Activated gamma-delta T cell (primary cell): ENCODE results near the gene G0S2.
A peak's percentile ranks its signal among the peaks of the same experiment; 100 is the strongest.

ENCODE experiments used
- DNase-seq: peaks from one replicate; lab custom pipeline; 2025; lab: John Stamatoyannopoulos, UW
- total RNA-seq, 2 donors: gene quantifications; one replicate each; lab custom pipeline; 2026; lab: John Stamatoyannopoulos, UW

Gene G0S2
- 0 reads per million in 2 donors for total RNA-seq

GRCh38 chr1:209674957-209675564 lies at the start of gene G0S2:
Gene G0S2, plus strand, starts transcription at chr1:209675412. Its CDS starts 273 bp downstream, at chr1:209675685.
- no peak for DNase-seq

GRCh38 chr1:209625791-209626285 lies 49.4 kb upstream of the G0S2 start:
- DNase-seq, result no peak

GRCh38 chr1:209626346-209627026 lies 48.7 kb upstream of the G0S2 start:
- DNase-seq, result no peak

- DNase-seq, result no peak
These were observed 48.0 kb upstream of the G0S2 start for GRCh38 chr1:209627027-209627731.

GRCh38 chr1:209627732-209628196 lies 47.4 kb upstream of the G0S2 start:
- DNase-seq, result peak; percentile 35

- DNase-seq, result no peak
These were observed 46.5 kb upstream of the G0S2 start for GRCh38 chr1:209628618-209629299.

- DNase-seq, result no peak
These were observed 45.4 kb upstream of the G0S2 start for GRCh38 chr1:209629621-209630382.

- no peak for DNase-seq
These were observed 44.6 kb upstream of the G0S2 start for GRCh38 chr1:209630383-209631225.

GRCh38 chr1:209633335-209633997 lies 41.7 kb upstream of the G0S2 start:
- no peak for DNase-seq

GRCh38 chr1:209634005-209634737 lies 41.0 kb upstream of the G0S2 start:
- DNase-seq, result no peak

GRCh38 chr1:209635850-209636249 lies 39.4 kb upstream of the G0S2 start:
- no peak for DNase-seq

GRCh38 chr1:209641832-209642172 lies 33.4 kb upstream of the G0S2 start:
- no peak for DNase-seq

GRCh38 chr1:209642816-209643215 lies 32.4 kb upstream of the G0S2 start:
- no peak for DNase-seq

- no peak for DNase-seq
These were observed 31.8 kb upstream of the G0S2 start for GRCh38 chr1:209643285-209644020.

GRCh38 chr1:209645574-209646452 lies 29.4 kb upstream of the G0S2 start:
- no peak for DNase-seq

- DNase-seq, result no peak
These were observed 28.7 kb upstream of the G0S2 start for GRCh38 chr1:209646558-209646957.

- no peak for DNase-seq
These were observed 28.1 kb upstream of the G0S2 start for GRCh38 chr1:209647156-209647555.

GRCh38 chr1:209648346-209648745 lies 26.9 kb upstream of the G0S2 start:
- no peak for DNase-seq
